Peyer's patch (tissue), 4 donors: ENCODE data around the gene JPH3. TPM values are rescaled to one million over a fixed set of nuclear protein-coding genes. Genes with fewer than 3 reads are reported as not detected.
A peak's percentile ranks its signal among the peaks of the same experiment; 100 is the strongest.

Experiments
- DNase-seq, 3 donors: peaks; one replicate each; pipeline ENCODE4 v3.0.0-alpha.2; 2017 to 2019
- H3K27ac ChIP-seq, 4 donors: fragments of 200-600 bp; sonication (generic); one replicate each; pipeline ENCODE4 v1.5.1; 2016 to 2019
- H3K27me3 ChIP-seq, 2 donors: fragments of 200-600 bp; sonication (generic); one replicate each; pipeline ENCODE4 v1.5.1; 2019
- H3K36me3 ChIP-seq, 3 donors: fragments of 200-600 bp; sonication (generic); one replicate each; pipeline ENCODE4 v1.5.1; 2016 to 2019
- H3K4me1 ChIP-seq, 4 donors: fragments of 200-600 bp; sonication (generic); one replicate each; pipeline ENCODE4 v1.5.1; 2016 to 2019
- H3K4me3 ChIP-seq, 4 donors: fragments of 200-600 bp; sonication (generic); 1 replicate in 3 of 4; 2 replicates in 1 of 4; pipeline ENCODE4 v1.5.1; 2016 to 2019; ENCODE audit warnings: mild to moderate bottlenecking in 1 of 4
- H3K9me3 ChIP-seq, 4 donors: fragments of 200-600 bp; sonication (generic); one replicate each; pipeline ENCODE4 v1.5.1; 2016 to 2019; ENCODE audit warnings: mild to moderate bottlenecking in 1 of 4
- POLR2A ChIP-seq, 2 donors: fragments of 450-650 bp; IDR thresholded peaks; one replicate each; pipeline ENCODE4 v1.5.1; 2017; ENCODE audit warnings: antibody characterized with exemption in 2 of 2, mild to moderate bottlenecking in 2 of 2, moderate library complexity in 2 of 2
- total RNA-seq, 4 donors: library from RNA; depleted of rRNA; stranded (reverse); fragments of >200 nt; gene quantifications; one replicate each; pipeline ENCODE4 v1.1.0, GENCODE V29; 2016
- TF ChIP-seq, protein P1 (sequence below), 6 experiments: fragments of 450-650 bp in 4 of 6; fragments of 200-600 bp in 2 of 6; sonication (generic) in 1 of 6; IDR thresholded peaks; one replicate each; pipeline ENCODE4 v1.5.1; 2017 to 2019; ENCODE audit warnings: antibody characterized with exemption in 6 of 6, mild to moderate bottlenecking in 3 of 6, moderate library complexity in 1 of 6

Gene JPH3
- total RNA-seq, 4 donors from 2014 or later = 0.13 to 0.57 TPM; not detected in 2

DNA sequence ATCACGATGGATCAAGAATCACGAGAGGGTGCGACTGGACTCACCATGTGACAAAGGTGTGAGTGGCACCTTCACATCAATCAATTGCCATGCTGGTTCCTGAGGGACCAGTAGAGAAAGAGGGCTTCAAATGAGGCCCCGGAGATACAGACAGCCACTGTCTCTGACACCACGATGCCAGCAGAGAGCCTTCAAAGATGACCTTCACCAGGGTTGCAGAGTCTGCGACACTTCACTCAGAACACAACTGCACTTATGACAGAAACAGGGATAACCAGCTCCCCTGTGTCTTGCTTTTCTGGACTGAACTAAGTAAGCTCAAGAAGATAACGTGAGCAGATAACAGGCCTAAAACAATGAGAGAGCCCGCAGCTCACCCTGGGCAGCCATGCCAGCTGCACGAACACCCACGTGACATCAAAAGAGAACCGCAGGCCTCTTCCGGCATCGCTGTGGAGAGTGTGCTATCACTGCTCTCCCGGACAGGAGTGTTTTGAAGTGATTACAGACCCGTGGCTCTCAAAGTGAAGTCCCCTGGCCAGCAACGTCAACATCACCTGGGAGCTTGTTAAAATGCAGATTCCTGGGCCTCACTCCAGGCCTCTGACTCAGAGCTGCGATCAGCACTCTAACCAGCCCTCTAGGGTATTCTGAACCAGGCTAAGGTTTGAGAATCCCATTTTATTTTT is 127.1 kb downstream of the JPH3 start:
- H3K9me3 ChIP-seq = no peaks in the 10 kb centered on the region
- DNase-seq = peak in 2 of 3 donors; percentile 67 to 72
- no peak for TF ChIP-seq POLR2A (IDR thresholded peaks at IDR 0.05)
- TF ChIP-seq, protein P1, sequence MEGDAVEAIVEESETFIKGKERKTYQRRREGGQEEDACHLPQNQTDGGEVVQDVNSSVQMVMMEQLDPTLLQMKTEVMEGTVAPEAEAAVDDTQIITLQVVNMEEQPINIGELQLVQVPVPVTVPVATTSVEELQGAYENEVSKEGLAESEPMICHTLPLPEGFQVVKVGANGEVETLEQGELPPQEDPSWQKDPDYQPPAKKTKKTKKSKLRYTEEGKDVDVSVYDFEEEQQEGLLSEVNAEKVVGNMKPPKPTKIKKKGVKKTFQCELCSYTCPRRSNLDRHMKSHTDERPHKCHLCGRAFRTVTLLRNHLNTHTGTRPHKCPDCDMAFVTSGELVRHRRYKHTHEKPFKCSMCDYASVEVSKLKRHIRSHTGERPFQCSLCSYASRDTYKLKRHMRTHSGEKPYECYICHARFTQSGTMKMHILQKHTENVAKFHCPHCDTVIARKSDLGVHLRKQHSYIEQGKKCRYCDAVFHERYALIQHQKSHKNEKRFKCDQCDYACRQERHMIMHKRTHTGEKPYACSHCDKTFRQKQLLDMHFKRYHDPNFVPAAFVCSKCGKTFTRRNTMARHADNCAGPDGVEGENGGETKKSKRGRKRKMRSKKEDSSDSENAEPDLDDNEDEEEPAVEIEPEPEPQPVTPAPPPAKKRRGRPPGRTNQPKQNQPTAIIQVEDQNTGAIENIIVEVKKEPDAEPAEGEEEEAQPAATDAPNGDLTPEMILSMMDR (IDR thresholded peaks at IDR 0.05) = no peak
- H3K27ac ChIP-seq = peak overlapping the region in 1 of 4 donors; percentile 40
- H3K4me1 ChIP-seq = no peaks in the 10 kb centered on the region
- no peak overlapping the region for H3K4me3 ChIP-seq
- peaks cover 0 to 44% (median 0%) of the 10 kb centered on the region in 3 donors for H3K36me3 ChIP-seq
- no peaks in the 10 kb centered on the region for H3K27me3 ChIP-seq

DNA sequence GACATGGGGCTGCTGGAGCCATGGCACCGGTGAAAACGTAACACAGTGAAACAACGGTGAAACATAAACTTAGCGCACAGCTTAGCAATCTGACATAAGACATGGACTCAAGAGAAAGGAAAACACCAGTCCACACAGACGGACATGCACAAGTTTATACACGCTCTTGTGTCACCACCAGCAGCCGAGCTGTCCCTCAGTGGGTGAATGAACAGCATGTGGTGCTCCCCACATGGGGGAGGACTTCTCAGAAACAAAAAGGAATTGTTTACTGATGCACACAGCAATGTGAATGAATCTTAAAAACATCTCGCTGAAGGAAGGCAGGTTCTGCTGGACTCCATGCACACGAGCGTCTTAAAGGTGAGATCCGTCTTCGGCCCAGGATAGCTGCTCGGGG is 129.3 kb downstream of the JPH3 start:
- no peak for TF ChIP-seq POLR2A (IDR thresholded peaks at IDR 0.05)
- TF ChIP-seq, protein P1 (IDR thresholded peaks at IDR 0.05) = no peak

DNA sequence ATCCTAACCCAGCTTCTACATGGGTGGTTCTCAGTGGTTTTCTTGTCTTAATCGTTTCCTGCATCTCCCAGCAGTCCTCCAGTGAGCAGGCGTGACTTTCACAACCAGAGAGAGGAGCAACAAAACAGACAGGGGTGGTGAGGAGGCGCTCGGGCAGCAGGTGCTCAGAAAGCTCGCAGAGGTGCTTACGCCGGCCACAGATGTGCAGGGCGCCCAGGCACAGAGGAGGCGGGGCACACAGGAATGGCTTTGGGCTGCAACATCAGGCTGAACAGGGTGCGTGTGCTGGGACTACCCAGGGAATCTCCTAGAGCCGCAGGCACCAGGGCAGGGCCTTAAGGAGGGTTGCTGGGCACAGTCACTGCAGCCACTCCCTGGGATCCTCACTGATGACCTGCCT is 130.9 kb downstream of the JPH3 start:
- Histone ChIP-seq H3K27ac (no peak overlapping the region), H3K36me3 (peaks cover 0 to 25% (median 0%) of the 10 kb centered on the region in 3 donors), H3K4me3 (no peak overlapping the region), H3K9me3 (no peaks in the 10 kb centered on the region), H3K27me3 (no peaks in the 10 kb centered on the region), H3K4me1 (no peaks in the 10 kb centered on the region)
- no peak for TF ChIP-seq POLR2A (IDR thresholded peaks at IDR 0.05)
- TF ChIP-seq, protein P1 (IDR thresholded peaks at IDR 0.05) = no peak
- DNase-seq = no peak

More for the DNA sequence above, 129.3 kb downstream of the JPH3 start:
- peaks cover 0 to 37% (median 0%) of the 10 kb centered on the region in 3 donors for H3K36me3 ChIP-seq
- DNase-seq = no peak
- no peak overlapping the region for H3K4me3 ChIP-seq
- H3K9me3 ChIP-seq = no peaks in the 10 kb centered on the region
- no peaks in the 10 kb centered on the region for H3K4me1 ChIP-seq
- no peak overlapping the region for H3K27ac ChIP-seq
- no peaks in the 10 kb centered on the region for H3K27me3 ChIP-seq

DNA sequence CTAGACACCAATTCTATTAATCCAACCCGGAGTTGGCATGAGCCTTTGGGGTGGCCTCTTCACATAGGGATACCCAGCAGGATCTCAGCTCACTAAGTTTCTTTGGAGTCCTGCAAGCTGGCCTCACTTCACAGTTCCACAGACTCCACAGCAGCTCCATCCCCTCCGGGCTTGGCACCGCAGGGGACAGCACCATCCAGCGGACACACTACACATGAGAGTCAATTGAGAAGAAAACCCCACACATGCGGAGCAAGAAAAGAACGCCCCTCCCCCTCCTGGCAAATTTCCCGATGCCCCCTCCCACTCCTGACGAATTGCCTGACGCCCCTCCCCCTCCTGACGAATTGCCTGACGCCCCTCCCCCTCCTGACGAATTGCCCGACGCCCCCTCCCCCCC is 132.3 kb downstream of the JPH3 start:
- H3K36me3 ChIP-seq = peaks cover 0 to 13% (median 0%) of the 10 kb centered on the region in 3 donors
- TF ChIP-seq POLR2A (IDR thresholded peaks at IDR 0.05) = no peak
- no peak overlapping the region for H3K4me3 ChIP-seq
- H3K4me1 ChIP-seq = no peaks in the 10 kb centered on the region
- no peak for DNase-seq
- no peaks in the 10 kb centered on the region for H3K9me3 ChIP-seq
- no peak overlapping the region for H3K27ac ChIP-seq
- no peaks in the 10 kb centered on the region for H3K27me3 ChIP-seq

DNA sequence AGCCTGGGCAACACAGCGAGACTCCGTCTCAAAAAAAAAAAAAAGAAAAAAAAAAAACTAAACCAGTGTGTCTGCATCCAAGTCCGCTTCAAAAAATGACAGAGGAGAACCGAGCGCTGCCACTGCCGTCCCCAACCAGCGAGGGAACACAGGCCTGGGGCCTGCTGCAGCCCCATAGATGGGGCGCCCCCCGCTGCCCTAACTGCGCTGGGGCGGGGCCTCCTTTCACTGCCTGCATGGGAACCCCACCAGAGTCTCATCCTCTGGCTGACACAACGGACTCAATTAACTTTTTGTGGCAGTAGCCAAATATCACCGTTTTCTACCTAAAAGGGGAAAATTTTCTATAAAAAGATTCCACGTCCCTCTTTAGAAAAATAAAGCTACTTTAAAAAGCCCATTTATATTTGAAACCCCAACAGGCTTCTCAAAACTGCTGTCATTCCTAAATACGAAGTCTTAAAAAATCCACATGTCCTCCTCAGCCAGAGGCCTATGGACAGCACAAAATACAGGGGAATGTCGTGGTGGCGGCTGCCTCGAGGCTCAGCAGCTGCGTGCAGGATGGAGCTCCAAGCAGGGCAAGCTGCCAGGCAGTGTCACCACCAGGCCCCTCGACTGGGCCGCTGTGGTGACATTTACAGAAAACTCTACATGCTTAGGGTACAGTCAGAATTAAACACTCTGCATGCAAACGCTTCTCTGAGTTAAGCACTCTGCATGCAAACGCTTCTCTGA is 133.1 kb downstream of the JPH3 start:
- DNase-seq = no peak
- Histone ChIP-seq H3K4me3 (no peak overlapping the region), H3K27me3 (no peaks in the 10 kb centered on the region), H3K9me3 (no peaks in the 10 kb centered on the region), H3K36me3 (peaks cover 0 to 13% (median 0%) of the 10 kb centered on the region in 3 donors), H3K27ac (no peak overlapping the region), H3K4me1 (no peaks in the 10 kb centered on the region)
- no peak for TF ChIP-seq POLR2A (IDR thresholded peaks at IDR 0.05)
- TF ChIP-seq, protein P1 (IDR thresholded peaks at IDR 0.05) = no peak

DNA sequence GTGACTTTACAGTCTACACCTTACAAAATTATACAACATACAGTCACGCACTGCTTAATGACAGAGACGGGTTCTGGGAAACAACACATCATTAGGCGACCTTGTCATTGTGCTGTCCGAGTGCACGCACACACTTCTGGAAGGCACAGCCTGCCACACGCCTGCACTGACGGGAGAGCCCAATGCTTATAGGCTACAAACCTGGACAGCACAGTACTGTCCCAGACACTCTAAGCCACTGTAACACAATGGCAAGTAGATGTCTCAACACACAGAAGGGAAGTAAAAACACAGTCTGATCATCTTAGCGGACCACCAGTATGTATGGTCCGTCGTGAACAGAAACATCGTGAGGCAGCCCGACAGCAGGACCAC is 133.7 kb downstream of the JPH3 start:
- DNase-seq = no peak
- Histone ChIP-seq H3K27me3 (no peaks in the 10 kb centered on the region), H3K27ac (no peak overlapping the region), H3K9me3 (no peaks in the 10 kb centered on the region), H3K36me3 (peaks cover 0 to 19% (median 0%) of the 10 kb centered on the region in 3 donors), H3K4me3 (no peak overlapping the region), H3K4me1 (no peaks in the 10 kb centered on the region)
- TF ChIP-seq, protein P1 (IDR thresholded peaks at IDR 0.05) = no peak
- TF ChIP-seq POLR2A (IDR thresholded peaks at IDR 0.05) = no peak
